ENCODE data around the gene PLPPR3.

GRCh38 chr19:803099-803561, 18.6 kb downstream of the PLPPR3 start:
- no peak for TF ChIP-seq GATA3 (IDR thresholded peaks at IDR 0.05; ENCODE audit: low read depth, low read length)
- TF ChIP-seq GATA2 (IDR thresholded peaks at IDR 0.05; ENCODE audit: low read depth, low read length) = no peak

Measured in SH-SY5Y (cell line).